Measurements from ENCODE around the gene KCTD16.

GRCh38 chr5:144183254-144183889 lies 12.7 kb downstream of the KCTD16 start:
- TF ChIP-seq POLR2A (IDR thresholded peaks at IDR 0.05) (no peak), CTCF (IDR thresholded peaks at IDR 0.05) (peak in 3 of 4 experiments; percentile 57 to 63 (median 62)), POLR2AphosphoS5 (IDR thresholded peaks at IDR 0.05) (no peak)

All from prostate gland (tissue), 2 donors.